ENCODE measurements around the gene CD247.

DNA sequence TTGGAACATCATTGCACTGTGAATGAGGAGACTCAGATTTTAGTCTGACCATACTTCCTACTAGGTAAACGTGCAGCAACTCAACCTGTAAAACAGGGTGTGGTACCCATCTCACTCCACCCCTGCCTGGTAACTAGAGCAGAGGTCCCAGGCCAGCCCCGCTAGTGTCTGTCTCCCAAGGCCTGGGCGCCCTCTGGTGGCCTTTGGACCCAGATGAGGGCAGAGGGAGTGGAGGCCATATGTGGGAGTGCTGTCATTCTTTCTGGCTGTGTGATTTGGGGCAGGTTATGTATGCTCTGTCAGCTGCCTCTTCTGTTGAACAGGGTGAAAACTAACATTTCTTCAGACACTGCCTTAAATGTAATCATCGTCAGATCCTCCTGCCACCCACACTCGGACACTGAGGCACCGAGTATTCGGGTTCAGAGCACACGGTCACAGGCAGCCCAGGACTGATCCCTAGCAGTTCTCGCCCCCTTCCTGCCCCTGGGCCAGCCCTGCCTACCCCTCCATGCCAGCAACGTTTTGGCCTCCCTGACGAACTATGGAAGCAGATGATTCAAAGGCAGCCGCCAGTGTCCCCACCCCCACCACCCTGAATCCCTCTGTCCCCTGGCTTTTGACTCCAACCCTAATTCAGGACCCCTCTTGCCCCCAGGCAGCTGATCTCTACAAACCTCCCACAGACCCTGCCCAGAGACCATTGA is 76.0 kb downstream of the CD247 start:
- TF ChIP-seq, protein P1, sequence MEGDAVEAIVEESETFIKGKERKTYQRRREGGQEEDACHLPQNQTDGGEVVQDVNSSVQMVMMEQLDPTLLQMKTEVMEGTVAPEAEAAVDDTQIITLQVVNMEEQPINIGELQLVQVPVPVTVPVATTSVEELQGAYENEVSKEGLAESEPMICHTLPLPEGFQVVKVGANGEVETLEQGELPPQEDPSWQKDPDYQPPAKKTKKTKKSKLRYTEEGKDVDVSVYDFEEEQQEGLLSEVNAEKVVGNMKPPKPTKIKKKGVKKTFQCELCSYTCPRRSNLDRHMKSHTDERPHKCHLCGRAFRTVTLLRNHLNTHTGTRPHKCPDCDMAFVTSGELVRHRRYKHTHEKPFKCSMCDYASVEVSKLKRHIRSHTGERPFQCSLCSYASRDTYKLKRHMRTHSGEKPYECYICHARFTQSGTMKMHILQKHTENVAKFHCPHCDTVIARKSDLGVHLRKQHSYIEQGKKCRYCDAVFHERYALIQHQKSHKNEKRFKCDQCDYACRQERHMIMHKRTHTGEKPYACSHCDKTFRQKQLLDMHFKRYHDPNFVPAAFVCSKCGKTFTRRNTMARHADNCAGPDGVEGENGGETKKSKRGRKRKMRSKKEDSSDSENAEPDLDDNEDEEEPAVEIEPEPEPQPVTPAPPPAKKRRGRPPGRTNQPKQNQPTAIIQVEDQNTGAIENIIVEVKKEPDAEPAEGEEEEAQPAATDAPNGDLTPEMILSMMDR (IDR thresholded peaks at IDR 0.05), result peak; percentile 82 to 92 (median 85)
- TF ChIP-seq EP300 (IDR thresholded peaks at IDR 0.05; ENCODE audit: low read depth) (peak; percentile 16), POLR2AphosphoS5 (IDR thresholded peaks at IDR 0.05) (peak in 2 of 3 donors; percentile 54 to 69), POLR2A (IDR thresholded peaks at IDR 0.05) (no peak)

All from transverse colon (tissue), 4 donors.